Peyer's patch (tissue), 4 donors: ENCODE data around the gene LRSAM1.

Source experiments
- POLR2A ChIP-seq, 2 donors: fragments of 450-650 bp; IDR thresholded peaks; one replicate each; pipeline ENCODE4 v1.5.1; 2017; ENCODE audit warnings: antibody characterized with exemption in 2 of 2, mild to moderate bottlenecking in 2 of 2, moderate library complexity in 2 of 2
- TF ChIP-seq, protein P1 (sequence below), 6 experiments: fragments of 450-650 bp in 4 of 6; fragments of 200-600 bp in 2 of 6; sonication (generic) in 1 of 6; IDR thresholded peaks; one replicate each; pipeline ENCODE4 v1.5.1; 2017 to 2019; ENCODE audit warnings: antibody characterized with exemption in 6 of 6, mild to moderate bottlenecking in 3 of 6, moderate library complexity in 1 of 6

DNA sequence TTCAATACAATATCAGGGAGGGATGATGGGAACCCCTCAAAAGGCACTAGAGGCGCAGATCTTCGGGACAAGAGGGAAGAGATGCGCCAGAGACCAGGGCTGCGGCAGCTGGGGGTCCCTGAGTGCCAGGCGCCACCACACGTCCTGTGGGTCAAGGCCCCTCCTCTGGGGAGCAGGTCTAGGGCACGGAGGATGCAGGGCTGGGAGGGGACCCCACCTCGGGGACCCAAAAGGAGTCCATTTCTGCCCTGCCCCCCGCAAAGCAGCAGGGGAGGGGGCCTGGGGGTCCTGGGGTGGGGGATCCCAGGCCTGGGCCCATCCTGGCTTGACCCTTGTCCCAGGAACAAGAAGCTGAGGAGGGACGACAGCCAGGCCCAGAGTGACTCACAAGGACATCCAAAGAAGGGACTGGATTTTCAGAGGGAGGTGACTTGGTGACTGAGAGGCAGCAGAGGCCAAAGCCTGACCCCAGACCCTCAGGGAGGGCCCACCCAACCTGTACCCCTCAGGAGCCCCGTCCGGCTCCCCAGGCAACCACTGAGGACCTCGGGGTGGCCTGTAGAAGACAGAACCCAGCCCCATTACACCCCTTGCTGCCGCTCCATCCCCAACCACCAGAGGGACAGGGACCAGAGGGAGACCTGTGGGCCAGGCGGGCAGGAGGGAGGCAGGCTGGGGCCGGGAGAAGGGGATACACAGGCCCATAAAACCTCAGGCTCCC is 54.2 kb downstream of the LRSAM1 start:
- no peak for TF ChIP-seq POLR2A (IDR thresholded peaks at IDR 0.05)
- TF ChIP-seq, protein P1, sequence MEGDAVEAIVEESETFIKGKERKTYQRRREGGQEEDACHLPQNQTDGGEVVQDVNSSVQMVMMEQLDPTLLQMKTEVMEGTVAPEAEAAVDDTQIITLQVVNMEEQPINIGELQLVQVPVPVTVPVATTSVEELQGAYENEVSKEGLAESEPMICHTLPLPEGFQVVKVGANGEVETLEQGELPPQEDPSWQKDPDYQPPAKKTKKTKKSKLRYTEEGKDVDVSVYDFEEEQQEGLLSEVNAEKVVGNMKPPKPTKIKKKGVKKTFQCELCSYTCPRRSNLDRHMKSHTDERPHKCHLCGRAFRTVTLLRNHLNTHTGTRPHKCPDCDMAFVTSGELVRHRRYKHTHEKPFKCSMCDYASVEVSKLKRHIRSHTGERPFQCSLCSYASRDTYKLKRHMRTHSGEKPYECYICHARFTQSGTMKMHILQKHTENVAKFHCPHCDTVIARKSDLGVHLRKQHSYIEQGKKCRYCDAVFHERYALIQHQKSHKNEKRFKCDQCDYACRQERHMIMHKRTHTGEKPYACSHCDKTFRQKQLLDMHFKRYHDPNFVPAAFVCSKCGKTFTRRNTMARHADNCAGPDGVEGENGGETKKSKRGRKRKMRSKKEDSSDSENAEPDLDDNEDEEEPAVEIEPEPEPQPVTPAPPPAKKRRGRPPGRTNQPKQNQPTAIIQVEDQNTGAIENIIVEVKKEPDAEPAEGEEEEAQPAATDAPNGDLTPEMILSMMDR (IDR thresholded peaks at IDR 0.05), result peak in 5 of 6 experiments; percentile 5 to 52 (median 38)
